ENCODE results near the gene NFIA. TPM values are rescaled to one million over a fixed set of nuclear protein-coding genes. Genes with fewer than 3 reads are reported as not detected.
A peak's percentile ranks its signal among the peaks of the same experiment; 100 is the strongest.

The NFIA gene
- total and polyA plus RNA-seq, 12 donors, result 15.6 to 109 (median 66.3) TPM

DNA sequence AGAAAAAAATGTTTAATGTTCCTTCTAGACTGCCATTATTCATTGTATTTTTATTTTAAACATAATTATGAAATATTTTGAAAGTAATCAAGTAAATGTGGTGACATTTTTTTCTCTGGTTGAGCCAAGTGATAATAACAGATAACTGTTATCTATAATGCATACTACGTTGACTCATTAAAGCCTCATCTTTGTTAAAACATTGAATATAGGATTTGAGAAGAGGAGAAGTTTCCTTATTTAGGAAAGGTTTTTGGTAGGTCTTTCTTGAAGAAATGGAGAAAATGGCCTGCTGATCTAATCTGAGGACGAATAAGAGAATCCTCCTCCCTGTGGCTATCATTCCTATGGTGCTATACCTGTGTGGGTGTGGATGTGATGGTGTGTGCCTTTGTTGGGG lies 89.0 kb downstream of the NFIA start:
- H3K36me3 ChIP-seq (replicated peaks in 1 of 2), result no peaks in the 10 kb centered on the region
- intact Hi-C loops (cut with DNase I), result no loop called here
- H3K4me1 ChIP-seq (replicated peaks in 1 of 2), result peaks cover 35 to 63% of the 10 kb centered on the region in 2 donors
- no peaks in the 10 kb centered on the region for H3K9me3 ChIP-seq (replicated peaks in 1 of 3)
- 45 to 57% (median 49%) methylated on average over 2 of the region's 2 CpGs for WGBS, 4 donors
- H3K27ac ChIP-seq, result peak overlapping the region in 4 of 5 donors; percentile 17 to 71 (median 50)
- TF ChIP-seq POLR2A (IDR thresholded peaks at IDR 0.05), result no peak
- TF ChIP-seq, protein P1, sequence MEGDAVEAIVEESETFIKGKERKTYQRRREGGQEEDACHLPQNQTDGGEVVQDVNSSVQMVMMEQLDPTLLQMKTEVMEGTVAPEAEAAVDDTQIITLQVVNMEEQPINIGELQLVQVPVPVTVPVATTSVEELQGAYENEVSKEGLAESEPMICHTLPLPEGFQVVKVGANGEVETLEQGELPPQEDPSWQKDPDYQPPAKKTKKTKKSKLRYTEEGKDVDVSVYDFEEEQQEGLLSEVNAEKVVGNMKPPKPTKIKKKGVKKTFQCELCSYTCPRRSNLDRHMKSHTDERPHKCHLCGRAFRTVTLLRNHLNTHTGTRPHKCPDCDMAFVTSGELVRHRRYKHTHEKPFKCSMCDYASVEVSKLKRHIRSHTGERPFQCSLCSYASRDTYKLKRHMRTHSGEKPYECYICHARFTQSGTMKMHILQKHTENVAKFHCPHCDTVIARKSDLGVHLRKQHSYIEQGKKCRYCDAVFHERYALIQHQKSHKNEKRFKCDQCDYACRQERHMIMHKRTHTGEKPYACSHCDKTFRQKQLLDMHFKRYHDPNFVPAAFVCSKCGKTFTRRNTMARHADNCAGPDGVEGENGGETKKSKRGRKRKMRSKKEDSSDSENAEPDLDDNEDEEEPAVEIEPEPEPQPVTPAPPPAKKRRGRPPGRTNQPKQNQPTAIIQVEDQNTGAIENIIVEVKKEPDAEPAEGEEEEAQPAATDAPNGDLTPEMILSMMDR (IDR thresholded peaks at IDR 0.05), result no peak
- no peaks in the 10 kb centered on the region for H3K27me3 ChIP-seq
- no peak for DNase-seq
- H3K4me3 ChIP-seq, result no peak overlapping the region

DNA sequence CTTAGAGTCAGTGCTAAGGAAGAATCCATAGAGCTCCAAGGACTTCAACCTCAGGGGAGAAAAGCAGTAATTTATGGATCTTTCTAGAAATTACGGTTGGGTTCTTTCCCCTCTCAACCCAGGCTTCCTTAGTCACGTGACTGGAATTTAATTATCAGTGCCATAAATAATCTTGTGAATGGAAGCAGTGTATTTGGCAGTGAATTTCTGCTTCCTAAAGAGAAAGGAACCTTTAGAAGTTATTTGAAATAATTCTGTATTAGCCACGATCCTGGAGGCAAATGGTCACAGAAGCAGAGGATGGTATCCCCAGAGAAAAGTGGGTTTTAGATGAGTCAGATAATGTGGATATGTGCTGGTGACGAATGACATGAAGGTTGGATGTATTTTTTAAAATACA lies 89.6 kb downstream of the NFIA start:
- Histone ChIP-seq H3K4me1 (replicated peaks in 1 of 2) (peaks cover 35 to 62% of the 10 kb centered on the region in 2 donors), H3K4me3 (no peak overlapping the region), H3K27ac (peak overlapping the region in 4 of 5 donors; percentile 17 to 71 (median 50)), H3K27me3 (no peaks in the 10 kb centered on the region), H3K36me3 (replicated peaks in 1 of 2) (no peaks in the 10 kb centered on the region), H3K9me3 (replicated peaks in 1 of 3) (no peaks in the 10 kb centered on the region)
- 24 to 34% (median 32%) methylated on average over 4 of the region's 4 CpGs for WGBS, 4 donors
- intact Hi-C loops (cut with DNase I), result no loop called here
- DNase-seq, result no peak
- no peak for TF ChIP-seq POLR2A (IDR thresholded peaks at IDR 0.05)
- TF ChIP-seq, protein P1 (IDR thresholded peaks at IDR 0.05), result no peak

DNA sequence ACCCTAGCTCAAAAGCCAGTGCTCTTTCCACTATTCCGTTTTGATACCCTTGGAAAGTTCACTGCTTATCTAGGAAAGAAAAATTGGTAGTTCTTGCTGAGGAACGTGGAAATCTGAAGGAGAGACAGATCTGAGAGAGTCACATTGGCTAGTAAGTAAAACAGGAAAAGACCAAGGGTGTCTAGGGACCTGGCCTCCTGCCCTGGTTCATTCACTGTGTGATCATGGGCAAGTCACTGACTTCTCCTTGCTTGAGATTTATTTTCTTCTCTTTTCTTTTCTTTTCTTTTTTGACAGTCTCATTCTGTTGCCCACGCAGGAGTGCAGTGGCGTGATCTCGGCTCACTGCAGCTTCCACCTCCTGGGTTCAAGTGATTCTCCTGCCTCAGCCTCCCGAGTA lies 90.8 kb downstream of the NFIA start:
- intact Hi-C loops (cut with DNase I), result no loop called here
- Histone ChIP-seq H3K27me3 (no peaks in the 10 kb centered on the region), H3K27ac (peak overlapping the region in 2 of 5 donors; percentile 53 to 71), H3K36me3 (replicated peaks in 1 of 2) (no peaks in the 10 kb centered on the region), H3K4me3 (no peak overlapping the region), H3K4me1 (replicated peaks in 1 of 2) (peaks cover 38 to 56% of the 10 kb centered on the region in 2 donors), H3K9me3 (replicated peaks in 1 of 3) (no peaks in the 10 kb centered on the region)
- no peak for TF ChIP-seq POLR2A (IDR thresholded peaks at IDR 0.05)
- TF ChIP-seq, protein P1 (IDR thresholded peaks at IDR 0.05), result no peak
- DNase-seq, result peak in 5 of 7 donors; percentile 37 to 53 (median 44)
- 55 to 67% (median 65%) methylated on average over 6 of the region's 6 CpGs for WGBS, 4 donors

DNA sequence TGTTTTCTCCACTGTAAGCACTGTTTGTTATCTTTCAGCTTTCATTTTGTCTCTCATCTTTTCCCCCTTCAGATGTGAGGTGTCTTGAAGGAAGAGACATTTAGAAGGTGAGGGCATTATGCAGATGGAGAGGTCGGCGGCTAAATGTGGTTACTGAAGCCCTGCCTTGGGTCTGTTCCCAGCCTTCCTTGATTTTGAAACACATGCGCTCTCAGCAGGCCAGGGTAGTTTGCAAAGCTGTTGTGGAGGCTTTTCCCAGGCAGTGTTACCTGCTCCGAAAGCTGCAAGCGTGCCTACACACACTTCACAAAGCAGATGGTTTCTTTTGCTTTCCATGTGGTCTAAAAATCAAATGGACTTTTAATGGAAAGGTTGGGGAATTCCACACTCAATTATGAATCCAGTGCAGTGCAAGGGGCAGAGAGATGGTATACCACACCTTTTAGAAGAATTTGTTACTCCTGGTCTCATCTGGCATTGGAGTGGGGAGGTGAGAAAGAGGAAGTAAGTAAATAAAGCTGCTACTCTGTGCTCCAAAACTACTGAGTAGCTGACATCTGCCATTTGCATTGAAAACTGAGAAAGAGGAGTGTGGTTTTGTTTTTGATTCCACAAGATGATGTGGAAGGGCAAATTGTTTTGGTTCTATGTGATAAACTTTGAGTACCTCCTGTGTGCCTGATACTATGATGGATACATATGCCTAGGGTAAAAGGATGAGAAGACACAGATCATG lies 91.9 kb downstream of the NFIA start:
- H3K4me3 ChIP-seq, result no peak overlapping the region
- TF ChIP-seq, protein P1 (IDR thresholded peaks at IDR 0.05), result no peak
- TF ChIP-seq POLR2A (IDR thresholded peaks at IDR 0.05), result no peak
- no peaks in the 10 kb centered on the region for H3K27me3 ChIP-seq
- peaks cover 46 to 56% of the 10 kb centered on the region in 2 donors for H3K4me1 ChIP-seq (replicated peaks in 1 of 2)
- WGBS, 4 donors, result 88 to 95% (median 92%) methylated on average over 5 of the region's 5 CpGs
- intact Hi-C loops (cut with DNase I), result no loop called here
- peak overlapping the region in 1 of 5 donors; percentile 13 for H3K27ac ChIP-seq
- no peak for DNase-seq
- H3K9me3 ChIP-seq (replicated peaks in 1 of 3), result no peaks in the 10 kb centered on the region
- no peaks in the 10 kb centered on the region for H3K36me3 ChIP-seq (replicated peaks in 1 of 2)
